Renal cortex interstitium (tissue), 15 donors: Measurements from ENCODE around the gene TLCD3B. TPM values are rescaled to one million over a fixed set of nuclear protein-coding genes. Genes with fewer than 3 reads are reported as not detected.

ENCODE experiments used
- DNase-seq, 11 donors: peaks; one replicate each; pipeline ENCODE4 v3.0.0-alpha.2; 2013; ENCODE audit warnings: low read depth in 9 of 11, low spot score in 4 of 11; ENCODE audit errors: extremely low read depth in 1 of 11
- long read RNA-seq, 16 experiments: transcript quantifications; one replicate each; lab custom pipeline, GENCODE V29; 2026
- polyA plus RNA-seq, 3 donors: library from polyadenylated mRNA; unstranded; fragments of 120-200 nt; gene quantifications; one replicate each; pipeline ENCODE4 v1.2.1, GENCODE V29; 2013; ENCODE audit not compliant: insufficient read length in 3 of 3

The TLCD3B gene
- 1 to 10 TPM in 2 of 3 donors, under 1 TPM in 1; 0.65 to 1.8 (median 1.3) TPM for polyA plus RNA-seq
- long read RNA-seq, donor 1: 0 reads
- long read RNA-seq, donor 2, partial matches to known transcripts: 356 of 394 reads
- long read RNA-seq, donor 2, other reads (novel, unspliced or antisense): 38 of 394 reads
- long read RNA-seq, donor 3: 0 reads
- long read RNA-seq, donor 4: 0 reads
- long read RNA-seq, donor 5: 0 reads
- long read RNA-seq, donor 6, partial matches to known transcripts: 219 of 445 reads
- long read RNA-seq, donor 6, other reads (novel, unspliced or antisense): 226 of 445 reads
- long read RNA-seq, donor 7, partial matches to known transcripts: 50 of 64 reads
- long read RNA-seq, donor 7, other reads (novel, unspliced or antisense): 14 of 64 reads
- long read RNA-seq, donor 8: 0 reads
- long read RNA-seq, donor 9, partial matches to known transcripts: 0 of 1 reads
- long read RNA-seq, donor 9, other reads (novel, unspliced or antisense): 0 of 1 reads
- long read RNA-seq, donor 10: 0 reads
- long read RNA-seq, donor 11: 0 reads
- long read RNA-seq, donor 12: 0 reads
- long read RNA-seq, donor 13: 0 reads
- long read RNA-seq, donor 14: 0 reads
- long read RNA-seq, donor 15: 0 reads
- long read RNA-seq, donor 16, partial matches to known transcripts: 0 of 2 reads
- long read RNA-seq, donor 16, other reads (novel, unspliced or antisense): 0 of 2 reads

GRCh38 chr16:30030841-30031413 is at the start of gene TLCD3B:
TLCD3B (minus strand) TSS chr16:30031271; CDS start chr16:30030527, 744 bp downstream.
- DNase-seq: peak in 1 of 11 donors; percentile 18

GRCh38 chr16:30079480-30079879 is 48.4 kb upstream of the TLCD3B start:
- DNase-seq: no peak

GRCh38 chr16:30078744-30079143 is 47.7 kb upstream of the TLCD3B start:
- no peak for DNase-seq

- DNase-seq: no peak
These were observed 46.6 kb upstream of the TLCD3B start for GRCh38 chr16:30077656-30078055.

- no peak for DNase-seq
These were observed 45.3 kb upstream of the TLCD3B start for GRCh38 chr16:30076276-30076791.

GRCh38 chr16:30075503-30076275 is 44.6 kb upstream of the TLCD3B start, which contains the start of gene PPP4C:
PPP4C (plus strand) TSS chr16:30075994; CDS start chr16:30076378, 384 bp downstream.
- DNase-seq: peak in 8 of 11 donors; percentile 81 to 90 (median 88)

- DNase-seq: no peak
These were observed 39.4 kb upstream of the TLCD3B start for GRCh38 chr16:30070490-30070889.

GRCh38 chr16:30069611-30070462 is 38.8 kb upstream of the TLCD3B start:
- DNase-seq: no peak

GRCh38 chr16:30068750-30069610 is 37.9 kb upstream of the TLCD3B start:
- no peak for DNase-seq

- no peak for DNase-seq
These were observed 37.3 kb upstream of the TLCD3B start for GRCh38 chr16:30068333-30068732.

- DNase-seq: no peak
These were observed 36.5 kb upstream of the TLCD3B start for GRCh38 chr16:30067584-30067916.

GRCh38 chr16:30066761-30067583 is 35.9 kb upstream of the TLCD3B start:
- no peak for DNase-seq

- peak in 1 of 11 donors; percentile 38 for DNase-seq
These were observed 35.1 kb upstream of the TLCD3B start for GRCh38 chr16:30065943-30066760.

- DNase-seq: peak; percentile 89 to 97 (median 95)
These were observed 34.3 kb upstream of the TLCD3B start, which contains the start of gene ALDOA for GRCh38 chr16:30065102-30065942. ALDOA (plus strand) TSS chr16:30065760; CDS start chr16:30066898, 1,138 bp downstream.

- no peak for DNase-seq
These were observed 33.6 kb upstream of the TLCD3B start for GRCh38 chr16:30064729-30065101.
